CD4-positive, alpha-beta T cell treated with Interleukin-17A for 1 hour (primary cell): Measurements from ENCODE around the gene VWA3B.
A peak's percentile ranks its signal among the peaks of the same experiment; 100 is the strongest.

ENCODE experiments used
- DNase-seq: peaks from one replicate; pipeline ENCODE4 v3.0.0-alpha.2; 2020

Gene VWA3B

GRCh38 chr2:98181346-98181745 is 94.4 kb downstream of the VWA3B start:
- DNase-seq, result no peak

- no peak for DNase-seq
Observed at GRCh38 chr2:98185801-98186200, 98.8 kb downstream of the VWA3B start.

- DNase-seq, result no peak
Observed at GRCh38 chr2:98187194-98187593, 100.2 kb downstream of the VWA3B start.

- DNase-seq, result no peak
Observed at GRCh38 chr2:98188351-98189046, 101.5 kb downstream of the VWA3B start.

GRCh38 chr2:98191883-98192282 is 104.9 kb downstream of the VWA3B start:
- DNase-seq, result no peak

- no peak for DNase-seq
Observed at GRCh38 chr2:98201576-98201975, 114.6 kb downstream of the VWA3B start.

GRCh38 chr2:98205889-98206288 is 118.9 kb downstream of the VWA3B start:
- DNase-seq, result no peak

- no peak for DNase-seq
Observed at GRCh38 chr2:98212092-98213000, 125.4 kb downstream of the VWA3B start.

GRCh38 chr2:98216616-98217015 is 129.6 kb downstream of the VWA3B start:
- no peak for DNase-seq

GRCh38 chr2:98219152-98219551 is 132.2 kb downstream of the VWA3B start:
- no peak for DNase-seq

- DNase-seq, result no peak
Observed at GRCh38 chr2:98233941-98234340, 147.0 kb downstream of the VWA3B start.

- no peak for DNase-seq
Observed at GRCh38 chr2:98234776-98235175, 147.8 kb downstream of the VWA3B start.

- DNase-seq, result no peak
Observed at GRCh38 chr2:98236935-98237334, 150.0 kb downstream of the VWA3B start.

- DNase-seq, result no peak
Observed at GRCh38 chr2:98240786-98241398, 153.9 kb downstream of the VWA3B start.

- DNase-seq, result no peak
Observed at GRCh38 chr2:98241592-98241991, 154.6 kb downstream of the VWA3B start.

GRCh38 chr2:98242003-98242402 is 155.0 kb downstream of the VWA3B start:
- no peak for DNase-seq

- DNase-seq, result no peak
Observed at GRCh38 chr2:98245491-98245890, 158.5 kb downstream of the VWA3B start.

- no peak for DNase-seq
Observed at GRCh38 chr2:98247383-98247782, 160.4 kb downstream of the VWA3B start.

GRCh38 chr2:98252038-98252773 is 165.2 kb downstream of the VWA3B start:
- peak; percentile 7 for DNase-seq

GRCh38 chr2:98253461-98254070 is 166.6 kb downstream of the VWA3B start:
- no peak for DNase-seq

GRCh38 chr2:98254504-98255059 is 167.6 kb downstream of the VWA3B start:
- no peak for DNase-seq

GRCh38 chr2:98258906-98259305 is 171.9 kb downstream of the VWA3B start:
- DNase-seq, result no peak
